PC-3 (cell line): ENCODE data around the gene SVIP.
A peak's percentile ranks its signal among the peaks of the same experiment; 100 is the strongest.

Experiments used
- EZH2 ChIP-seq: fragments of 300-600 bp; sonication (generic); IDR thresholded peaks from one replicate; pipeline ENCODE4 v1.6.1; 2017; ENCODE audit warnings: antibody characterized with exemption, mild to moderate bottlenecking, low read length; ENCODE audit not compliant: unreplicated experiment
- EZH2phosphoT487 ChIP-seq: fragments of 300-600 bp; sonication (generic); IDR thresholded peaks from 2 replicates; pipeline ENCODE4 v1.6.1; 2018; ENCODE audit warnings: mild to moderate bottlenecking, antibody characterized with exemption, low read length, borderline replicate concordance
- TF ChIP-seq, protein P1 (sequence below): fragments of 300-600 bp; sonication (generic); conservative IDR thresholded peaks from 2 replicates; pipeline ENCODE4 v1.5.1; 2017; ENCODE audit warnings: antibody characterized with exemption, low read depth, mild to moderate bottlenecking, low read length

DNA sequence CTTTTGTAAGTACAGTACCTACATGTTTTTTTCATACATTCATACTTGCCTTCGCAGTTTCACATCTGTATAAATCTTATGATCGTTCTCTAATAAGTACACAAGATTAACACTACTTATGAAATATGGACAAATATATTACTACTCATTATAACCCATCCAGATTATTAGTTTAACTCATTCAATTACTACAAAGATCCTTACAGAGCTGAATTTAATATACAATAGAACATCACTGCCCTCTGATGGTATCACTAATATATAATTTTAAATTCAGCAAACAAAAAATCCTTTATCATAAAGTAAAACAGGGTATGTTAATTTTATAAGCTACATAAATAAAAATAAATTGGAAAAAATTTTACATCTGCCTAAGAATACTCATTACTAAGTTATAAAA is 7.4 kb downstream of the SVIP start:
- TF ChIP-seq, protein P1, sequence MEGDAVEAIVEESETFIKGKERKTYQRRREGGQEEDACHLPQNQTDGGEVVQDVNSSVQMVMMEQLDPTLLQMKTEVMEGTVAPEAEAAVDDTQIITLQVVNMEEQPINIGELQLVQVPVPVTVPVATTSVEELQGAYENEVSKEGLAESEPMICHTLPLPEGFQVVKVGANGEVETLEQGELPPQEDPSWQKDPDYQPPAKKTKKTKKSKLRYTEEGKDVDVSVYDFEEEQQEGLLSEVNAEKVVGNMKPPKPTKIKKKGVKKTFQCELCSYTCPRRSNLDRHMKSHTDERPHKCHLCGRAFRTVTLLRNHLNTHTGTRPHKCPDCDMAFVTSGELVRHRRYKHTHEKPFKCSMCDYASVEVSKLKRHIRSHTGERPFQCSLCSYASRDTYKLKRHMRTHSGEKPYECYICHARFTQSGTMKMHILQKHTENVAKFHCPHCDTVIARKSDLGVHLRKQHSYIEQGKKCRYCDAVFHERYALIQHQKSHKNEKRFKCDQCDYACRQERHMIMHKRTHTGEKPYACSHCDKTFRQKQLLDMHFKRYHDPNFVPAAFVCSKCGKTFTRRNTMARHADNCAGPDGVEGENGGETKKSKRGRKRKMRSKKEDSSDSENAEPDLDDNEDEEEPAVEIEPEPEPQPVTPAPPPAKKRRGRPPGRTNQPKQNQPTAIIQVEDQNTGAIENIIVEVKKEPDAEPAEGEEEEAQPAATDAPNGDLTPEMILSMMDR = 0 out of 2 replicates have a peak, but pooled peaks have one; percentile 17
- no peak for TF ChIP-seq EZH2
- no peak for TF ChIP-seq EZH2phosphoT487
